ENCODE results near the gene DIP2B. TPM values are rescaled to one million over a fixed set of nuclear protein-coding genes. Genes with fewer than 3 reads are reported as not detected.

DIP2B gene
- total RNA-seq (2022; extraction: Qiagen RNA extraction): 10.7 to 16.7 TPM (median 15.6 TPM) in 5 replicates

GRCh38 chr12:50504798-50505674 is at the start of gene DIP2B:
TSS of gene DIP2B (plus strand) at chr12:50504985. CDS start at chr12:50505141, 156 bp downstream.

GRCh38 chr12:50763639-50764285 is 259.0 kb downstream of the DIP2B start, which contains the start of gene ATF1:
TSS of gene ATF1 (plus strand) at chr12:50764101. CDS start at chr12:50780146, 16,045 bp downstream.

Other genes with a start within 250 kb of the DIP2B start
- gene LIMA1, start 221.5 kb upstream of the DIP2B start, total RNA-seq (2022; extraction: Qiagen RNA extraction): 4.9 to 7.2 TPM (median 5.9 TPM) in 5 replicates
- gene FAM186A, start 108.4 kb upstream of the DIP2B start, total RNA-seq (2022; extraction: Qiagen RNA extraction): not detected in 5 replicates
- 40.0 to 59.7 TPM (median 49.5 TPM) in 5 replicates for gene LARP4, start 104.1 kb upstream of the DIP2B start, total RNA-seq (2022; extraction: Qiagen RNA extraction)